ENCODE measurements around the gene SLC22A23.

- TF ChIP-seq CTCF (IDR thresholded peaks at IDR 0.05; ENCODE audit: low read depth, low read length): no peak
- no peak for TF ChIP-seq EZH2phosphoT487 (IDR thresholded peaks at IDR 0.05; ENCODE audit: low read depth)
These were observed 195.4 kb downstream of the SLC22A23 start for GRCh38 chr6:3261518-3261820.

Data from OCI-LY3 (cell line).